RWPE2 (cell line): ENCODE results near the gene C3orf20.

Source experiments
- ATAC-seq: fragments of 200-7000 bp; cut with Tn5 transposase; 3 replicates; pipeline ENCODE4 v1.9.1; 2021; ENCODE audit warnings: low read depth
- DNase-seq: peaks from one replicate; pipeline ENCODE4 v3.0.0-alpha.2; 2020; ENCODE audit warnings: low spot score
- H3K27ac ChIP-seq: fragments of 450-650 bp; 2 replicates; pipeline ENCODE4 v1.5.1; 2017; ENCODE audit warnings: mild to moderate bottlenecking; ENCODE audit not compliant: poor library complexity, severe bottlenecking
- H3K27me3 ChIP-seq: fragments of 250-450 bp; sonication (Bioruptor Pico); 2 replicates; pipeline ENCODE4 v1.5.1; 2021; ENCODE audit warnings: mild to moderate bottlenecking, moderate library complexity; ENCODE audit not compliant: insufficient read depth, poor library complexity, severe bottlenecking
- H3K36me3 ChIP-seq: fragments of 250-450 bp; sonication (Bioruptor Pico); 2 replicates; pipeline ENCODE4 v1.5.1; 2020; ENCODE audit warnings: low read depth, mild to moderate bottlenecking, moderate library complexity
- H3K4me1 ChIP-seq: fragments of 250-450 bp; sonication (Bioruptor Pico); 2 replicates; pipeline ENCODE4 v1.5.1; 2021; ENCODE audit warnings: mild to moderate bottlenecking, moderate library complexity; ENCODE audit not compliant: insufficient read depth, poor library complexity, severe bottlenecking
- H3K4me3 ChIP-seq: fragments of 250-450 bp; sonication (Bioruptor Pico); 2 replicates; pipeline ENCODE4 v1.5.1; 2021; ENCODE audit warnings: mild to moderate bottlenecking, moderate library complexity; ENCODE audit not compliant: severe bottlenecking
- H3K9me3 ChIP-seq: fragments of 250-450 bp; sonication (Bioruptor Pico); 2 replicates; pipeline ENCODE4 v1.5.1; 2021; ENCODE audit warnings: mild to moderate bottlenecking, moderate library complexity; ENCODE audit not compliant: severe bottlenecking
- CTCF ChIP-seq: fragments of 450-650 bp; IDR thresholded peaks from one replicate; pipeline ENCODE4 v1.5.1; 2017; ENCODE audit warnings: mild to moderate bottlenecking, moderate library complexity; ENCODE audit not compliant: poor library complexity, severe bottlenecking

Gene C3orf20

DNA sequence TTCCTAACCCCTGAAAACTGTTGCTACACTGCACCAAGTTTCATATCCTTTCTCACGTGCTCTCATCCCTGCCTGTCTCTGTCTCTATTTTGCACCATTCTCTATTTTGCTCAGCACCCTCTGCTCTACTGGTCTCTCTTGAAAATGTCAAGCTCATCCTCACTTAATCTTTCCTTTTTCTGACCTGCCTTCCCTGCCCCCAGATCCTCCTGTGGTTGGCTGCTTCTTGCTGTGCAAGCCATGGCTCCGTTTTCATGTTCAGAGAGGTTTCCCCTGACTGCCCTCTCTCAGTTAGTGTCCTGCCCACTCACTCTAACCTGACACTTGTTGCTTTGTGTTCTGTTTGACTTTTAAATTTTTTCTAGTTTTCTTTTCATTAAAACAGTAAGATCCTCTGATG, 17.4 kb upstream of the C3orf20 start:
- no peak for TF ChIP-seq CTCF
- no peak for DNase-seq
- H3K36me3 ChIP-seq = peaks cover 89% of the 10 kb centered on the region

GRCh38 chr3:14658978-14659377, 16.0 kb upstream of the C3orf20 start:
- no peak for TF ChIP-seq CTCF
- Histone ChIP-seq H3K4me1 (no peaks in the 10 kb centered on the region), H3K4me3 (no peak overlapping the region), H3K27ac (no peak overlapping the region), H3K36me3 (peaks cover 98% of the 10 kb centered on the region), H3K9me3 (no peaks in the 10 kb centered on the region), H3K27me3 (no peaks in the 10 kb centered on the region)
- DNase-seq (no peak), ATAC-seq (no peak)

More for the DNA sequence above, 17.4 kb upstream of the C3orf20 start:
- H3K27ac ChIP-seq = no peak overlapping the region
- H3K4me3 ChIP-seq = no peak overlapping the region
- no peaks in the 10 kb centered on the region for H3K9me3 ChIP-seq
- no peak for ATAC-seq
- H3K27me3 ChIP-seq = no peaks in the 10 kb centered on the region
- H3K4me1 ChIP-seq = peaks cover 8% of the 10 kb centered on the region

- no peak for ATAC-seq
- no peak overlapping the region for H3K4me3 ChIP-seq
- H3K4me1 ChIP-seq = no peaks in the 10 kb centered on the region
- no peak overlapping the region for H3K27ac ChIP-seq
- peaks cover 95% of the 10 kb centered on the region for H3K36me3 ChIP-seq
- no peak for DNase-seq
- no peaks in the 10 kb centered on the region for H3K9me3 ChIP-seq
- TF ChIP-seq CTCF = no peak
- H3K27me3 ChIP-seq = no peaks in the 10 kb centered on the region
These were observed 14.0 kb upstream of the C3orf20 start for GRCh38 chr3:14660942-14661341.

DNA sequence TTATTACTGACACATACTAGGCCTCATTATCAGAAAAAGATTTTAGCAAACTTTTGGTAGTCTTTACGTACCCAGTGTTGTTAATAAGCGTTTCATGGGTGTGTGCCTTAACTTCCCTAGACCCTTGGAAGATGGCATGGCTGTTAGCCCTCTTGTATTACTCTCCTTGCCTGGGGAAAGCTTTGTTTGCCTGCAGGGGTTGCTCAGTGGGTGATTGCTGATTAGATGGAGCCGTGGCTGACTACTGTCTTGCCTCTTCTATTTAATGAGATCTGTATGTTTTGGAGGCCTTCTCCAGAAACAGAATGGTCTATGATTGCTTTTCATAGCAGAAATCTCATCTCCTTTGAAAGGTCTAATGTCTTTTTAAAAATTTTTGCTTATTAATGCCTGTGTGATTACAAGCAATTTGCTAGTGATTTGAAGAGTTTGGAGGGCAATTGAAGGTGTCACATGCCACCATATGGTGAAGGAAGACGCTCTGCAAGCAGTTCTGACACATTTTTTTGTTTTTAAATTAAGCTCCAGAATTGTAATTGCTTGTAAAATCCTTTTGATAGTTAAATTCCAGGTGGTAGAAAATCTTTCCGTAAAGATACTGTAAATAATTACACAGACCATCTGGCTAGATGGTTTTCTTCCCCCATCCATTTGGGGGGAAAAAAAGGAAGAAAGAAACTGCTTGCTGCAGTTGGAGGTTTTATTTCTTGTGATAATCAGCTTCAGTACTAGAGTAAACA, 11.4 kb upstream of the C3orf20 start:
- TF ChIP-seq CTCF = no peak
- no peaks in the 10 kb centered on the region for H3K9me3 ChIP-seq
- ATAC-seq (no peak), DNase-seq (no peak)
- H3K4me3 ChIP-seq = no peak overlapping the region
- no peaks in the 10 kb centered on the region for H3K4me1 ChIP-seq
- H3K27me3 ChIP-seq = no peaks in the 10 kb centered on the region
- H3K27ac ChIP-seq = no peak overlapping the region
- H3K36me3 ChIP-seq = peaks cover 95% of the 10 kb centered on the region

GRCh38 chr3:14664170-14664569, 10.8 kb upstream of the C3orf20 start:
- H3K27me3 ChIP-seq = no peaks in the 10 kb centered on the region
- H3K36me3 ChIP-seq = peaks cover 96% of the 10 kb centered on the region
- DNase-seq (no peak), ATAC-seq (no peak)
- H3K9me3 ChIP-seq = no peaks in the 10 kb centered on the region
- no peak overlapping the region for H3K27ac ChIP-seq
- no peak overlapping the region for H3K4me3 ChIP-seq
- TF ChIP-seq CTCF = no peak
- no peaks in the 10 kb centered on the region for H3K4me1 ChIP-seq
